ENCODE measurements around the gene PAQR6. TPM values are rescaled to one million over a fixed set of nuclear protein-coding genes. Genes with fewer than 3 reads are reported as not detected.

PAQR6 gene
- total and polyA plus RNA-seq, 10 of the 15 experiments (the other 5 are each of a cell fraction or from before 2014, with no cell fraction given) = 0.42 to 4.5 (median 1.3) TPM

DNA sequence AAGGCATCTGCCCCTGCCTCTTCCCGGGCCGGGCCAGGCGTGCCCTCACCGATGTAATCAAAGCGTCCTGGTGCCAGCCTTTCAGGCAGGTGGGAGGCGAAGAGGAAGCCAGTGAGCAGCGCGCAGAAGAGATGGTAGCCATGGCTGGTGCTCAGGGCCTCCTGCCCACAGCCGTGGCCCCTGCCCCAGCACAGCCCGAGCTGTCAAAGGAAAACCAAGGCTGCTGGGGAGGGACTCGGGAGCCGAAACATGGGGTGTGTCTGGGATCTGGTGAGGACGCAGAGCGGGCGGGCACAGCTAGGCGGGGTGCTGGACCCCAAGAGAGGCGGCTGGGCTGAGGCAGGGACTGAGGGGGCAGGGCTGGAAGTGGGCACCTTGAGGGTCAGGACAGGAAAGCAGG is 3.1 kb downstream of the PAQR6 start (continued):
- TF ChIP-seq, protein P1, sequence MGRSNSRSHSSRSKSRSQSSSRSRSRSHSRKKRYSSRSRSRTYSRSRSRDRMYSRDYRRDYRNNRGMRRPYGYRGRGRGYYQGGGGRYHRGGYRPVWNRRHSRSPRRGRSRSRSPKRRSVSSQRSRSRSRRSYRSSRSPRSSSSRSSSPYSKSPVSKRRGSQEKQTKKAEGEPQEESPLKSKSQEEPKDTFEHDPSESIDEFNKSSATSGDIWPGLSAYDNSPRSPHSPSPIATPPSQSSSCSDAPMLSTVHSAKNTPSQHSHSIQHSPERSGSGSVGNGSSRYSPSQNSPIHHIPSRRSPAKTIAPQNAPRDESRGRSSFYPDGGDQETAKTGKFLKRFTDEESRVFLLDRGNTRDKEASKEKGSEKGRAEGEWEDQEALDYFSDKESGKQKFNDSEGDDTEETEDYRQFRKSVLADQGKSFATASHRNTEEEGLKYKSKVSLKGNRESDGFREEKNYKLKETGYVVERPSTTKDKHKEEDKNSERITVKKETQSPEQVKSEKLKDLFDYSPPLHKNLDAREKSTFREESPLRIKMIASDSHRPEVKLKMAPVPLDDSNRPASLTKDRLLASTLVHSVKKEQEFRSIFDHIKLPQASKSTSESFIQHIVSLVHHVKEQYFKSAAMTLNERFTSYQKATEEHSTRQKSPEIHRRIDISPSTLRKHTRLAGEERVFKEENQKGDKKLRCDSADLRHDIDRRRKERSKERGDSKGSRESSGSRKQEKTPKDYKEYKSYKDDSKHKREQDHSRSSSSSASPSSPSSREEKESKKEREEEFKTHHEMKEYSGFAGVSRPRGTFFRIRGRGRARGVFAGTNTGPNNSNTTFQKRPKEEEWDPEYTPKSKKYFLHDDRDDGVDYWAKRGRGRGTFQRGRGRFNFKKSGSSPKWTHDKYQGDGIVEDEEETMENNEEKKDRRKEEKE (IDR thresholded peaks at IDR 0.05) = no peak

DNA sequence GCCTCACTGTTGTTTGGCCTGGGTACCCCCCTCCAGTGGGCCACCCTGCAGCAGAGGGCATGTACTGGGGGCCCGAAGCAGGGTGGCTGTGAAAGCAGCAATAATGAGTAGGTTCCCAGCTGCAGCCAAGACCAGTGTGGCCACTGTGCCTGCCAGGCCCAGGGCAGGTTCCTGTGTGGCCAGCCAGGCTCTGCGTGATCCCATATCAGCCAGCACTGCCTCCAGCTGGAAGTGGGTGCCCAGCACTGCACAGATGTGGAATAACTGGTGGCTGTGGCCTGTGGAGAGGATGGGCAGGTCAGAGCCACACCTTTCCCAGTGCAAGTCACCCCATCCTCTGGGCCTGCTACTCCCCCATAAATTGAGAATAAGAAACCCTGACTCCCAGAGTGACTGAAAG is 3.7 kb downstream of the PAQR6 start:
- peaks cover 25% of the 10 kb centered on the region for H3K4me1 ChIP-seq (ENCODE audit: control insufficient read depth, insufficient read depth, low read length)
- peaks cover 4% of the 10 kb centered on the region in 2 experiments for H3K36me3 ChIP-seq (ENCODE audit: control insufficient read depth in 2 of 2, insufficient read depth in 2 of 2, low read length in 1 of 2)
- no peak for DNase-seq (ENCODE audit: low read depth, low spot score)
- no peaks in the 10 kb centered on the region for H3K79me2 ChIP-seq (ENCODE audit: control insufficient read depth, insufficient read depth, low read length)
- 93% methylated on average over 2 of the region's 2 CpGs for WGBS (ENCODE audit: insufficient coverage, insufficient replicate concordance, low lambda C conversion rate, missing lambda C conversion rate)
- FAIRE-seq = no peak
- ChIA-PET RAD21 (ENCODE audit: unreplicated experiment) (no interaction called here), CTCF (no interaction called here), POLR2A (no interaction called here), SMC1A (ENCODE audit: uncharacterized antibody, unreplicated experiment) (no interaction called here)
- no peaks in the 10 kb centered on the region for H3K27me3 ChIP-seq (replicated peaks in 1 of 2; ENCODE audit: control insufficient read depth in 2 of 2, insufficient read depth in 2 of 2, low read length in 1 of 2)
- no peaks in the 10 kb centered on the region for H4K20me1 ChIP-seq (ENCODE audit: control insufficient read depth, insufficient read depth)
- no peak overlapping the region for H3K4me3 ChIP-seq
- ATAC-seq = no peak
- no peak overlapping the region for H3K4me2 ChIP-seq (ENCODE audit: control insufficient read depth, insufficient read depth)
- no peak overlapping the region for H3K9ac ChIP-seq (ENCODE audit: control insufficient read depth, insufficient read depth, low read length)
- H2AFZ ChIP-seq (ENCODE audit: control insufficient read depth, low read depth, low read length) = no peak overlapping the region
- no peaks in the 10 kb centered on the region for H3K9me3 ChIP-seq (replicated peaks; ENCODE audit: control insufficient read depth, insufficient read depth, low read length)
- intact Hi-C loops (cut with micrococcal nuclease; ENCODE audit: unreplicated experiment) (no loop called here), in situ Hi-C loops (cut with MboI) (no loop called here)
- BruUV-seq (replicated peaks) = no TSS peak
- H3K27ac ChIP-seq (ENCODE audit: control insufficient read depth, insufficient read depth) = no peak overlapping the region
- no peak for TF ChIP-seq YBX1 (IDR thresholded peaks at IDR 0.05)
- no peak for TF ChIP-seq HCFC1 (IDR thresholded peaks at IDR 0.05; ENCODE audit: low read length)
- TF ChIP-seq SREBF2 (IDR thresholded peaks at IDR 0.05; ENCODE audit: low read length) = no peak
- TF ChIP-seq, protein P2, sequence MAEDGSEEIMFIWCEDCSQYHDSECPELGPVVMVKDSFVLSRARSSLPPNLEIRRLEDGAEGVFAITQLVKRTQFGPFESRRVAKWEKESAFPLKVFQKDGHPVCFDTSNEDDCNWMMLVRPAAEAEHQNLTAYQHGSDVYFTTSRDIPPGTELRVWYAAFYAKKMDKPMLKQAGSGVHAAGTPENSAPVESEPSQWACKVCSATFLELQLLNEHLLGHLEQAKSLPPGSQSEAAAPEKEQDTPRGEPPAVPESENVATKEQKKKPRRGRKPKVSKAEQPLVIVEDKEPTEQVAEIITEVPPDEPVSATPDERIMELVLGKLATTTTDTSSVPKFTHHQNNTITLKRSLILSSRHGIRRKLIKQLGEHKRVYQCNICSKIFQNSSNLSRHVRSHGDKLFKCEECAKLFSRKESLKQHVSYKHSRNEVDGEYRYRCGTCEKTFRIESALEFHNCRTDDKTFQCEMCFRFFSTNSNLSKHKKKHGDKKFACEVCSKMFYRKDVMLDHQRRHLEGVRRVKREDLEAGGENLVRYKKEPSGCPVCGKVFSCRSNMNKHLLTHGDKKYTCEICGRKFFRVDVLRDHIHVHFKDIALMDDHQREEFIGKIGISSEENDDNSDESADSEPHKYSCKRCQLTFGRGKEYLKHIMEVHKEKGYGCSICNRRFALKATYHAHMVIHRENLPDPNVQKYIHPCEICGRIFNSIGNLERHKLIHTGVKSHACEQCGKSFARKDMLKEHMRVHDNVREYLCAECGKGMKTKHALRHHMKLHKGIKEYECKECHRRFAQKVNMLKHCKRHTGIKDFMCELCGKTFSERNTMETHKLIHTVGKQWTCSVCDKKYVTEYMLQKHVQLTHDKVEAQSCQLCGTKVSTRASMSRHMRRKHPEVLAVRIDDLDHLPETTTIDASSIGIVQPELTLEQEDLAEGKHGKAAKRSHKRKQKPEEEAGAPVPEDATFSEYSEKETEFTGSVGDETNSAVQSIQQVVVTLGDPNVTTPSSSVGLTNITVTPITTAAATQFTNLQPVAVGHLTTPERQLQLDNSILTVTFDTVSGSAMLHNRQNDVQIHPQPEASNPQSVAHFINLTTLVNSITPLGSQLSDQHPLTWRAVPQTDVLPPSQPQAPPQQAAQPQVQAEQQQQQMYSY (CRISPR knock-in tag; IDR thresholded peaks at IDR 0.05) = no peak
- TF ChIP-seq, protein P3, sequence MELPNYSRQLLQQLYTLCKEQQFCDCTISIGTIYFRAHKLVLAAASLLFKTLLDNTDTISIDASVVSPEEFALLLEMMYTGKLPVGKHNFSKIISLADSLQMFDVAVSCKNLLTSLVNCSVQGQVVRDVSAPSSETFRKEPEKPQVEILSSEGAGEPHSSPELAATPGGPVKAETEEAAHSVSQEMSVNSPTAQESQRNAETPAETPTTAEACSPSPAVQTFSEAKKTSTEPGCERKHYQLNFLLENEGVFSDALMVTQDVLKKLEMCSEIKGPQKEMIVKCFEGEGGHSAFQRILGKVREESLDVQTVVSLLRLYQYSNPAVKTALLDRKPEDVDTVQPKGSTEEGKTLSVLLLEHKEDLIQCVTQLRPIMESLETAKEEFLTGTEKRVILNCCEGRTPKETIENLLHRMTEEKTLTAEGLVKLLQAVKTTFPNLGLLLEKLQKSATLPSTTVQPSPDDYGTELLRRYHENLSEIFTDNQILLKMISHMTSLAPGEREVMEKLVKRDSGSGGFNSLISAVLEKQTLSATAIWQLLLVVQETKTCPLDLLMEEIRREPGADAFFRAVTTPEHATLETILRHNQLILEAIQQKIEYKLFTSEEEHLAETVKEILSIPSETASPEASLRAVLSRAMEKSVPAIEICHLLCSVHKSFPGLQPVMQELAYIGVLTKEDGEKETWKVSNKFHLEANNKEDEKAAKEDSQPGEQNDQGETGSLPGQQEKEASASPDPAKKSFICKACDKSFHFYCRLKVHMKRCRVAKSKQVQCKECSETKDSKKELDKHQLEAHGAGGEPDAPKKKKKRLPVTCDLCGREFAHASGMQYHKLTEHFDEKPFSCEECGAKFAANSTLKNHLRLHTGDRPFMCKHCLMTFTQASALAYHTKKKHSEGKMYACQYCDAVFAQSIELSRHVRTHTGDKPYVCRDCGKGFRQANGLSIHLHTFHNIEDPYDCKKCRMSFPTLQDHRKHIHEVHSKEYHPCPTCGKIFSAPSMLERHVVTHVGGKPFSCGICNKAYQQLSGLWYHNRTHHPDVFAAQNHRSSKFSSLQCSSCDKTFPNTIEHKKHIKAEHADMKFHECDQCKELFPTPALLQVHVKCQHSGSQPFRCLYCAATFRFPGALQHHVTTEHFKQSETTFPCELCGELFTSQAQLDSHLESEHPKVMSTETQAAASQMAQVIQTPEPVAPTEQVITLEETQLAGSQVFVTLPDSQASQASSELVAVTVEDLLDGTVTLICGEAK (IDR thresholded peaks at IDR 0.05; ENCODE audit: borderline replicate concordance) = no peak
- TF ChIP-seq CBX3 (IDR thresholded peaks at IDR 0.05; ENCODE audit: borderline replicate concordance, low read depth) = no peak
- no peak for TF ChIP-seq NR2C2 (IDR thresholded peaks at IDR 0.05; ENCODE audit: borderline replicate concordance, control insufficient read depth, insufficient read length, low read depth)
- TF ChIP-seq, protein P1 (IDR thresholded peaks at IDR 0.05) = no peak

Measured in GM12878 (cell line).